ENCODE data around the gene NCAPD2. TPM values are rescaled to one million over a fixed set of nuclear protein-coding genes. Genes with fewer than 3 reads are reported as not detected.
A peak's percentile ranks its signal among the peaks of the same experiment; 100 is the strongest.

Gene NCAPD2
- total RNA-seq, 3 donors from 2014 or later = 21.6 to 66.7 (median 53.9) TPM

DNA sequence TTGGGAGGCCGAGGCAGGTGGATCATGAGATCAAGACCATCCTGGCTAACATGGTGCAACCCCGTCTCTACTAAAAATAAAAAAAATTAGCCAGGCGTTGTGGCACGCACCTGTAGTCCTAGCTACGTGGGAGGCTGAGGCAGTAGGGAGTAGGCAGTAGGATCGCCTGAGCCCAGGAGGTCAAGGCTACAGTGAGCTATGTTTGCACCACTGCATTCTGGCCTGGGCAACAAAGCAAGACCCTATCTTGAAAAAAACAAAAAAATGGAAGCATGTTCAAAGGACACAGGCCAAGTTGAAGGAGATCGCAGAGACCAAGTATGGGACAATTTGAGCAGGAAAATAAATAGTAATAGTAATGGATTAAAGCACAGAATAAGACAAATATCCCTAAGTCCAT lies 14.2 kb downstream of the NCAPD2 start:
- H3K4me3 ChIP-seq = no peak overlapping the region
- peak overlapping the region in 1 of 2 donors; percentile 1 for H3K27ac ChIP-seq
- no peaks in the 10 kb centered on the region for H3K27me3 ChIP-seq
- H3K4me1 ChIP-seq = no peaks in the 10 kb centered on the region
- intact Hi-C loops (cut with DNase I; ENCODE audit: low total_unique reads) = no loop called here
- H3K36me3 ChIP-seq = no peaks in the 10 kb centered on the region
- TF ChIP-seq POLR2A (IDR thresholded peaks at IDR 0.05) = no peak
- TF ChIP-seq, protein P1, sequence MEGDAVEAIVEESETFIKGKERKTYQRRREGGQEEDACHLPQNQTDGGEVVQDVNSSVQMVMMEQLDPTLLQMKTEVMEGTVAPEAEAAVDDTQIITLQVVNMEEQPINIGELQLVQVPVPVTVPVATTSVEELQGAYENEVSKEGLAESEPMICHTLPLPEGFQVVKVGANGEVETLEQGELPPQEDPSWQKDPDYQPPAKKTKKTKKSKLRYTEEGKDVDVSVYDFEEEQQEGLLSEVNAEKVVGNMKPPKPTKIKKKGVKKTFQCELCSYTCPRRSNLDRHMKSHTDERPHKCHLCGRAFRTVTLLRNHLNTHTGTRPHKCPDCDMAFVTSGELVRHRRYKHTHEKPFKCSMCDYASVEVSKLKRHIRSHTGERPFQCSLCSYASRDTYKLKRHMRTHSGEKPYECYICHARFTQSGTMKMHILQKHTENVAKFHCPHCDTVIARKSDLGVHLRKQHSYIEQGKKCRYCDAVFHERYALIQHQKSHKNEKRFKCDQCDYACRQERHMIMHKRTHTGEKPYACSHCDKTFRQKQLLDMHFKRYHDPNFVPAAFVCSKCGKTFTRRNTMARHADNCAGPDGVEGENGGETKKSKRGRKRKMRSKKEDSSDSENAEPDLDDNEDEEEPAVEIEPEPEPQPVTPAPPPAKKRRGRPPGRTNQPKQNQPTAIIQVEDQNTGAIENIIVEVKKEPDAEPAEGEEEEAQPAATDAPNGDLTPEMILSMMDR (IDR thresholded peaks at IDR 0.05) = no peak
- no peak for TF ChIP-seq POLR2AphosphoS5 (IDR thresholded peaks at IDR 0.05)
- no peak for DNase-seq (ENCODE audit: low spot score in 2 of 2)
- H3K9me3 ChIP-seq = no peaks in the 10 kb centered on the region

GRCh38 chr12:6520186-6520585 lies 26.3 kb downstream of the NCAPD2 start:
- H3K4me1 ChIP-seq = no peaks in the 10 kb centered on the region
- H3K4me3 ChIP-seq = no peak overlapping the region
- intact Hi-C loops (cut with DNase I; ENCODE audit: low total_unique reads) = no loop called here
- H3K27ac ChIP-seq = no peak overlapping the region
- DNase-seq (ENCODE audit: low spot score in 2 of 2) = no peak
- TF ChIP-seq POLR2AphosphoS5 (IDR thresholded peaks at IDR 0.05) (no peak), POLR2A (IDR thresholded peaks at IDR 0.05) (no peak)
- TF ChIP-seq, protein P1 (IDR thresholded peaks at IDR 0.05) = no peak
- peaks cover 4% of the 10 kb centered on the region for H3K36me3 ChIP-seq
- H3K9me3 ChIP-seq = no peaks in the 10 kb centered on the region
- no peaks in the 10 kb centered on the region for H3K27me3 ChIP-seq

DNA sequence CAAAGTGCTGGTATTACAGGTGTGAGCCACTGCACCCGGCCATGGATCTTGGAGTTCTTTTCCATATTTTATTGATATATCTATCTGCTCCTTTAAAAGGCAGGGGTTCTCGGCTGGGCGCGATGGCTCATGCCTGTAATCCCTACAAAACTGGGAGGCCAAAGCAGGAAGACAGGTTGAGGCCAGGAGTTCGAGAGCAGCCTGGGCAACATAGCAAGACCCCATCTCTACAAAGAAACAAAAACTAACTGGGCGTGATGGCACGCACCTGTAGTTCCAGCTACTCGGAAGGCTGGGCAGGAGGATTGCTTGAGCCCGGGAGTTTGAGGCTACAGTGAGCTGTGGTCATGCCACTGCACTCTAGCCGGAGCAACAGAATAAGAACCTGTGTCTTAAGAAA lies 28.3 kb downstream of the NCAPD2 start:
- TF ChIP-seq POLR2A (IDR thresholded peaks at IDR 0.05) = no peak
- TF ChIP-seq POLR2AphosphoS5 (IDR thresholded peaks at IDR 0.05) = no peak
- TF ChIP-seq, protein P1 (IDR thresholded peaks at IDR 0.05) = no peak
- no peak for DNase-seq (ENCODE audit: low spot score in 2 of 2)
- no peaks in the 10 kb centered on the region for H3K36me3 ChIP-seq

GRCh38 chr12:6523708-6524107 lies 29.8 kb downstream of the NCAPD2 start:
- no peak for DNase-seq (ENCODE audit: low spot score in 2 of 2)
- Histone ChIP-seq H3K36me3 (no peaks in the 10 kb centered on the region), H3K27me3 (no peaks in the 10 kb centered on the region), H3K4me3 (no peak overlapping the region), H3K27ac (no peak overlapping the region), H3K9me3 (no peaks in the 10 kb centered on the region), H3K4me1 (peaks cover 0 to 4% of the 10 kb centered on the region in 2 donors)
- intact Hi-C loops (cut with DNase I; ENCODE audit: low total_unique reads) = no loop called here
- TF ChIP-seq POLR2AphosphoS5 (IDR thresholded peaks at IDR 0.05) (no peak), POLR2A (IDR thresholded peaks at IDR 0.05) (no peak)
- TF ChIP-seq, protein P1 (IDR thresholded peaks at IDR 0.05) = no peak

More for the DNA sequence above, 28.3 kb downstream of the NCAPD2 start:
- H3K9me3 ChIP-seq = no peaks in the 10 kb centered on the region
- H3K27ac ChIP-seq = no peak overlapping the region
- no peaks in the 10 kb centered on the region for H3K27me3 ChIP-seq
- H3K4me3 ChIP-seq = no peak overlapping the region
- intact Hi-C loops (cut with DNase I; ENCODE audit: low total_unique reads) = no loop called here
- no peaks in the 10 kb centered on the region for H3K4me1 ChIP-seq

DNA sequence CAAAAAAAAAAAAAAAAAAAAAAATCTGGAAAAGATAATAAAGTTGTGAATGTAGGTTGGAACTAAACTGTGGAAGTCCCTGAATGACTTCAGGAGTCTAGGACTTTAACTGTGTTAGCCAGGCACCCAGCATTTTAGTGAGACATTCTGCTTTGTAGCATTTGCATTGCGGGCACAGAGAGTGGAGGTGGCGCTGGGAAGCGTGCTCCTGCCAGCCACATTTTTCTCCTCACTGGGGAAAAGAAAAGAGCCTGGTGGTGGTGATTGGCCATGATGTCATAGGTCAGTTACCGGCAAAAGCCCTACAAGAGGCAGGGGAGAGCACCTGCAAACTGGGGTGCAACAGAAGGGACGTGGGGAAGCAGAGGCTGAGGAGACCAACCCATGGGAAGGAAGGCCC lies 30.7 kb downstream of the NCAPD2 start:
- H3K27me3 ChIP-seq = no peaks in the 10 kb centered on the region
- H3K27ac ChIP-seq = no peak overlapping the region
- H3K4me3 ChIP-seq = no peak overlapping the region
- no peak for DNase-seq (ENCODE audit: low spot score in 2 of 2)
- H3K9me3 ChIP-seq = no peaks in the 10 kb centered on the region
- TF ChIP-seq, protein P1 (IDR thresholded peaks at IDR 0.05) = no peak
- TF ChIP-seq POLR2A (IDR thresholded peaks at IDR 0.05) = no peak
- no peak for TF ChIP-seq POLR2AphosphoS5 (IDR thresholded peaks at IDR 0.05)
- intact Hi-C loops (cut with DNase I; ENCODE audit: low total_unique reads) = no loop called here
- no peaks in the 10 kb centered on the region for H3K36me3 ChIP-seq
- H3K4me1 ChIP-seq = peaks cover 0 to 4% of the 10 kb centered on the region in 2 donors
